Gastrocnemius medialis (tissue), 4 donors: Measurements from ENCODE around the gene REPS2. TPM values are rescaled to one million over a fixed set of nuclear protein-coding genes. Genes with fewer than 3 reads are reported as not detected.

Source experiments
- ATAC-seq, 2 donors: fragments of 150-250 bp; one replicate each; pipeline ENCODE4 v1.9.1; 2016
- DNase-seq, 2 donors: peaks; one replicate each; pipeline ENCODE4 v3.0.0-alpha.2; 2019
- H3K27ac ChIP-seq, 4 donors: fragments of 200-600 bp; sonication (generic); 1 replicate in 1 of 4; 2 replicates in 3 of 4; pipeline ENCODE4 v1.5.1; 2016 to 2018; ENCODE audit warnings: mild to moderate bottlenecking in 2 of 4, moderate library complexity in 1 of 4
- H3K27me3 ChIP-seq, 3 donors: fragments of 200-600 bp; sonication (generic) in 2 of 3; 1 replicate in 1 of 3; 2 replicates in 2 of 3; pipeline versions ENCODE4 v1.5.1 to v1.6.0; 2016 to 2019; ENCODE audit warnings: mild to moderate bottlenecking in 1 of 3, moderate library complexity in 1 of 3
- H3K36me3 ChIP-seq, 2 donors: fragments of 200-600 bp; sonication (generic) in 1 of 2; one replicate each; pipeline ENCODE4 v1.5.1; 2017 to 2018
- H3K4me1 ChIP-seq, 2 donors: fragments of 200-600 bp; sonication (generic) in 1 of 2; one replicate each; pipeline ENCODE4 v1.5.1; 2016 to 2017; ENCODE audit warnings: mild to moderate bottlenecking in 2 of 2
- H3K4me3 ChIP-seq, 4 donors: fragments of 200-600 bp; sonication (generic) in 3 of 4; 1 replicate in 1 of 4; 2 replicates in 3 of 4; pipeline ENCODE4 v1.5.1; 2016 to 2019; ENCODE audit warnings: mild to moderate bottlenecking in 2 of 4
- H3K9me3 ChIP-seq, 3 donors: fragments of 200-600 bp; sonication (generic) in 2 of 3; 1 replicate in 1 of 3; 2 replicates in 2 of 3; pipeline ENCODE4 v1.5.1; 2016 to 2019
- CTCF ChIP-seq, 5 experiments: fragments of 450-650 bp in 3 of 5; fragments of 200-600 bp in 2 of 5; sonication (generic) in 2 of 5; IDR thresholded peaks in 4 of 5; conservative IDR thresholded peaks in 1 of 5; 1 replicate in 4 of 5; 2 replicates in 1 of 5; pipeline ENCODE4 v1.5.1; 2016 to 2019; ENCODE audit warnings: antibody characterized with exemption in 5 of 5, mild to moderate bottlenecking in 3 of 5, moderate library complexity in 3 of 5
- POLR2A ChIP-seq, 2 donors: fragments of 450-650 bp; IDR thresholded peaks; one replicate each; pipeline ENCODE4 v1.6.1; 2017; ENCODE audit warnings: antibody characterized with exemption in 2 of 2, mild to moderate bottlenecking in 2 of 2, moderate library complexity in 2 of 2
- in situ Hi-C, 4 donors: fragments of 200-750 bp; cut with MboI; loops; one replicate each; pipeline versions ENCODE4 v1.15.0 to v1.8.0; 2017; ENCODE audit warnings: low sequenced_read_pairs in 4 of 4
- intact Hi-C: fragments of 100-400 bp; cut with DNase I; formaldehyde crosslinking; loops from one replicate; pipeline ENCODE4 v1.15.1; 2023; ENCODE audit warnings: low total_unique reads
- total RNA-seq, 4 donors: library from RNA; depleted of rRNA; stranded (reverse); fragments of >200 nt; gene quantifications; one replicate each; pipeline versions ENCODE4 v1.1.0 to v1.2.3, GENCODE V29; 2016

The REPS2 gene
- 1 to 10 TPM; 1.8 to 8.8 (median 3.2) TPM for total RNA-seq

- peak; percentile 64 to 75 for DNase-seq
- TF ChIP-seq POLR2A (IDR thresholded peaks at IDR 0.05) (peak; percentile 15 to 16), CTCF (IDR thresholded peaks at IDR 0.05 in 4 of 5, conservative IDR thresholded peaks at IDR 0.05 in 1 of 5) (no peak)
- H3K9me3 ChIP-seq, result no peaks in the 10 kb centered on the region
- in situ Hi-C loops, result no loop called here
- H3K4me3 ChIP-seq, result peak within 1 kb of the TSS; percentile 47 to 64 (median 54)
- peak within 1 kb of the TSS; percentile 13 to 32 (median 18) for H3K27ac ChIP-seq
- no peaks in the 10 kb centered on the region for H3K36me3 ChIP-seq
- H3K27me3 ChIP-seq, result peaks cover 0 to 19% (median 0%) of the 10 kb centered on the region in 3 donors
- intact Hi-C loops, result no loop called here
- H3K4me1 ChIP-seq, result no peaks in the 10 kb centered on the region
- peak; percentile 86 to 97 for ATAC-seq
These were observed at the start of gene REPS2 for GRCh38 chrX:16946361-16946964. Gene REPS2 (plus strand): TSS chrX:16946658. CDS start chrX:16946862, 204 bp downstream.

GRCh38 chrX:16897445-16897844 is 49.0 kb upstream of the REPS2 start:
- no peaks in the 10 kb centered on the region for H3K9me3 ChIP-seq
- ATAC-seq (no peak), DNase-seq (no peak)
- no peaks in the 10 kb centered on the region for H3K4me1 ChIP-seq
- no peak overlapping the region for H3K27ac ChIP-seq
- H3K4me3 ChIP-seq, result no peak overlapping the region
- intact Hi-C loops, result no loop called here
- in situ Hi-C loops, result loop anchor here in 2 of 4 donors (25.0 kb wide), 2 partner anchors 140 to 185 kb away; partner anchors contain the start of genes CTPS2 (in 1 of the 2) and SYAP1 (in 1 of the 2)
- TF ChIP-seq CTCF (IDR thresholded peaks at IDR 0.05 in 4 of 5, conservative IDR thresholded peaks at IDR 0.05 in 1 of 5) (no peak), POLR2A (IDR thresholded peaks at IDR 0.05) (no peak)
- H3K36me3 ChIP-seq, result no peaks in the 10 kb centered on the region
- peaks cover 0 to 6% (median 4%) of the 10 kb centered on the region in 3 donors for H3K27me3 ChIP-seq

GRCh38 chrX:16903274-16904022 is 43.0 kb upstream of the REPS2 start:
- no peak for ATAC-seq
- intact Hi-C loops, result no loop called here
- no peak for DNase-seq
- Histone ChIP-seq H3K27me3 (peaks cover 0 to 2% (median 0%) of the 10 kb centered on the region in 3 donors), H3K36me3 (no peaks in the 10 kb centered on the region), H3K9me3 (no peaks in the 10 kb centered on the region), H3K4me3 (no peak overlapping the region), H3K4me1 (no peaks in the 10 kb centered on the region), H3K27ac (no peak overlapping the region)
- TF ChIP-seq CTCF (IDR thresholded peaks at IDR 0.05 in 4 of 5, conservative IDR thresholded peaks at IDR 0.05 in 1 of 5) (no peak), POLR2A (IDR thresholded peaks at IDR 0.05) (no peak)
- in situ Hi-C loops, result no loop called here

- peaks cover 0 to 7% (median 0%) of the 10 kb centered on the region in 3 donors for H3K27me3 ChIP-seq
- no peaks in the 10 kb centered on the region for H3K9me3 ChIP-seq
- ATAC-seq, result no peak
- no peak for TF ChIP-seq POLR2A (IDR thresholded peaks at IDR 0.05)
- TF ChIP-seq CTCF (IDR thresholded peaks at IDR 0.05 in 4 of 5, conservative IDR thresholded peaks at IDR 0.05 in 1 of 5), result no peak
- H3K27ac ChIP-seq, result no peak overlapping the region
- H3K4me1 ChIP-seq, result no peaks in the 10 kb centered on the region
- H3K4me3 ChIP-seq, result no peak overlapping the region
- intact Hi-C loops, result no loop called here
- DNase-seq, result no peak
- in situ Hi-C loops, result no loop called here
- H3K36me3 ChIP-seq, result no peaks in the 10 kb centered on the region
These were observed 36.1 kb upstream of the REPS2 start for GRCh38 chrX:16910376-16910775.
